SK-N-SH (cell line): Measurements from ENCODE around the gene ZNF487.

ENCODE experiments used
- CTCF ChIP-seq: fragments of 200-600 bp; sonication (generic); IDR thresholded peaks from 2 replicates; pipeline ENCODE4 v1.6.1; 2017; ENCODE audit warnings: antibody characterized with exemption, mild to moderate bottlenecking, moderate library complexity
- POLR2AphosphoS5 ChIP-seq: IDR thresholded peaks from 2 replicates; pipeline ENCODE4 v1.6.1; 2012; ENCODE audit warnings: low read depth, low read length
- RAD21 ChIP-seq: IDR thresholded peaks from 2 replicates; pipeline ENCODE4 v1.6.1; 2012; ENCODE audit warnings: mild to moderate bottlenecking, low read length
- RCOR1 ChIP-seq: fragments of 150-350 bp; IDR thresholded peaks from 2 replicates; pipeline ENCODE4 v1.6.1; 2017; ENCODE audit warnings: antibody characterized with exemption, low read length
- REST ChIP-seq: IDR thresholded peaks from 2 replicates; pipeline ENCODE4 v1.6.1; 2012; ENCODE audit warnings: mild to moderate bottlenecking, low read depth, low read length, moderate library complexity
- RFX5 ChIP-seq: IDR thresholded peaks from 2 replicates; pipeline ENCODE4 v1.6.1; 2012; ENCODE audit warnings: mild to moderate bottlenecking, improper control_type of control experiment, low read length
- RXRA ChIP-seq: IDR thresholded peaks from 2 replicates; pipeline ENCODE4 v1.4.0; 2012; ENCODE audit warnings: low read depth, mild to moderate bottlenecking, borderline replicate concordance
- USF1 ChIP-seq: IDR thresholded peaks from 2 replicates; pipeline ENCODE4 v1.4.0; 2012; ENCODE audit warnings: low read depth, borderline replicate concordance

- TF ChIP-seq RFX5 (0 out of 2 replicates have a peak, but pooled peaks have one; percentile 36), CTCF (no peak), USF1 (no peak), RAD21 (no peak), REST (no peak), POLR2AphosphoS5 (no peak), RCOR1 (no peak), RXRA (no peak)
These were observed 27.4 kb upstream of the ZNF487 start for GRCh38 chr10:43409385-43410109.
